Right ventricle myocardium superior (tissue), 1 donor: Measurements from ENCODE around the gene IBTK. TPM values are rescaled to one million over a fixed set of nuclear protein-coding genes. Genes with fewer than 3 reads are reported as not detected.
"Not testable (repeated sequence)": the region's sequence is repeated elsewhere in the genome, so short reads cannot be mapped to it uniquely, and the experiment has no call there.

Source experiments
- ATAC-seq: fragments of 200-7000 bp; cut with Tn5 transposase; one replicate; pipeline ENCODE4 v1.9.1; 2020; ENCODE audit warnings: mild to moderate bottlenecking; ENCODE audit not compliant: poor library complexity
- DNase-seq: peaks from one replicate; pipeline ENCODE4 v3.0.0-alpha.2; 2020
- intact Hi-C: fragments of 100-400 bp; cut with DNase I; formaldehyde crosslinking; loops from one replicate; pipeline ENCODE4 v1.11.2; 2022
- total RNA-seq: library from RNA; stranded (reverse); fragmentation: NEBNext Ultra II Directional; extraction: Animal tissue kit (Norgen Biotek cat#: 25700); gene quantifications from one replicate; pipeline ENCODE4 v1.2.1, GENCODE V29; 2021
- donor health status: DM: no; HTN: yes; CAD: no; lungs with severe emphysema.

IBTK gene
- total RNA-seq, 1 donor from 2014 or later, result 25.6 TPM

- intact Hi-C loops, result loop anchor here (5.0 to 10.0 kb wide), 2 partner anchors 808 to 945 kb away; partner anchors contain the start of genes PGM3 and RWDD2A
- DNase-seq (no peak), ATAC-seq (no peak)
These were observed 2.1 kb upstream of the IBTK start for GRCh38 chr6:82249381-82250253.

- intact Hi-C loops, result loop anchor here (10.0 kb wide), 1 partner anchor 946 kb away; the partner anchor contains the start of genes PGM3 and RWDD2A
- no peak for ATAC-seq
- no peak for DNase-seq
These were observed 760 bp upstream of the IBTK start for GRCh38 chr6:82248273-82248735.

GRCh38 chr6:82246802-82247504 lies 591 bp downstream of the IBTK start:
- DNase-seq (peak; percentile 76), ATAC-seq (peak; percentile 77)
- intact Hi-C loops, result loop anchor here (10.0 kb wide), 1 partner anchor 948 kb away; the partner anchor contains the start of genes PGM3 and RWDD2A

- DNase-seq (no peak), ATAC-seq (no peak)
- intact Hi-C loops, result loop anchor here (10.0 kb wide), 1 partner anchor 948 kb away; the partner anchor contains the start of genes PGM3 and RWDD2A
These were observed 1.2 kb downstream of the IBTK start for GRCh38 chr6:82246370-82246769.

- ATAC-seq (no peak), DNase-seq (no peak)
- intact Hi-C loops, result loop anchor here (10.0 kb wide), 1 partner anchor 949 kb away; the partner anchor contains the start of genes PGM3 and RWDD2A
These were observed 2.2 kb downstream of the IBTK start for GRCh38 chr6:82245376-82245775.

- ATAC-seq (no peak), DNase-seq (no peak)
- intact Hi-C loops, result loop anchor here (10.0 kb wide), 1 partner anchor 951 kb away; the partner anchor contains the start of genes PGM3 and RWDD2A
These were observed 3.7 kb downstream of the IBTK start for GRCh38 chr6:82243884-82244283.

GRCh38 chr6:82240186-82240585 lies 7.4 kb downstream of the IBTK start:
- intact Hi-C loops, result loop anchor here (10.0 kb wide), 1 partner anchor 955 kb away; the partner anchor contains the start of genes PGM3 and RWDD2A
- no peak for ATAC-seq
- no peak for DNase-seq

- DNase-seq (no peak), ATAC-seq (no peak)
- intact Hi-C loops, result no loop called here
These were observed 7.9 kb downstream of the IBTK start for GRCh38 chr6:82239597-82239996.

- intact Hi-C loops, result no loop called here
- no peak for ATAC-seq
- no peak for DNase-seq
These were observed 10.5 kb downstream of the IBTK start for GRCh38 chr6:82237013-82237412.

GRCh38 chr6:82227770-82228169 lies 19.8 kb downstream of the IBTK start:
- DNase-seq, result no peak
- ATAC-seq, result no peak
- intact Hi-C loops, result no loop called here

GRCh38 chr6:82220167-82220566 lies 27.4 kb downstream of the IBTK start:
- no peak for DNase-seq
- intact Hi-C loops, result no loop called here
- no peak for ATAC-seq

- intact Hi-C loops, result no loop called here
- no peak for DNase-seq
- ATAC-seq, result no peak
These were observed 30.4 kb downstream of the IBTK start for GRCh38 chr6:82217018-82217586.

GRCh38 chr6:82216549-82216948 lies 31.0 kb downstream of the IBTK start:
- DNase-seq (no peak), ATAC-seq (no peak)
- intact Hi-C loops, result no loop called here

- DNase-seq, result no peak
- ATAC-seq, result no peak
- intact Hi-C loops, result no loop called here
These were observed 36.2 kb downstream of the IBTK start for GRCh38 chr6:82211326-82211725.

GRCh38 chr6:82208913-82209312 lies 38.6 kb downstream of the IBTK start:
- intact Hi-C loops, result no loop called here
- DNase-seq, result no peak
- ATAC-seq, result no peak

GRCh38 chr6:82205930-82206392 lies 41.6 kb downstream of the IBTK start:
- DNase-seq, result no peak
- ATAC-seq, result peak; percentile 93
- intact Hi-C loops, result no loop called here

GRCh38 chr6:82204020-82204419 lies 43.5 kb downstream of the IBTK start:
- no peak for ATAC-seq
- intact Hi-C loops, result no loop called here
- DNase-seq, result no peak

- intact Hi-C loops, result no loop called here
- ATAC-seq (peak; percentile 56), DNase-seq (no peak)
These were observed 49.8 kb downstream of the IBTK start for GRCh38 chr6:82197784-82198183.

- intact Hi-C loops, DNase-seq: not testable (repeated sequence)
- peak; percentile 36 for ATAC-seq
These were observed 50.3 kb downstream of the IBTK start for GRCh38 chr6:82197245-82197644.
